HG03103 (cell line): Measurements from ENCODE around the gene MCF2L2.

Experiments
- ATAC-seq: cut with Tn5 transposase; IDR thresholded peaks from one replicate; pipeline ENCODE4 v1.9.1; 2021; ENCODE audit warnings: low read depth; ENCODE audit not compliant: unreplicated experiment

MCF2L2 gene

GRCh38 chr3:183215591-183216202 is 212.7 kb downstream of the MCF2L2 start:
- ATAC-seq: no peak

- no peak for ATAC-seq
These were observed 214.2 kb downstream of the MCF2L2 start for GRCh38 chr3:183214277-183214612.

- no peak for ATAC-seq
These were observed 214.8 kb downstream of the MCF2L2 start for GRCh38 chr3:183213415-183214276.

GRCh38 chr3:183212565-183212964 is 215.9 kb downstream of the MCF2L2 start:
- no peak for ATAC-seq

- ATAC-seq: no peak
These were observed 216.3 kb downstream of the MCF2L2 start for GRCh38 chr3:183212096-183212495.

- no peak for ATAC-seq
These were observed 217.1 kb downstream of the MCF2L2 start for GRCh38 chr3:183211352-183211751.

GRCh38 chr3:183210862-183211341 is 217.5 kb downstream of the MCF2L2 start:
- no peak for ATAC-seq

- no peak for ATAC-seq
These were observed 218.1 kb downstream of the MCF2L2 start for GRCh38 chr3:183210341-183210740.

GRCh38 chr3:183208800-183209199 is 219.6 kb downstream of the MCF2L2 start:
- no peak for ATAC-seq

- ATAC-seq: no peak
These were observed 220.2 kb downstream of the MCF2L2 start for GRCh38 chr3:183208260-183208659.

- ATAC-seq: no peak
These were observed 224.7 kb downstream of the MCF2L2 start for GRCh38 chr3:183203670-183204069.

GRCh38 chr3:183202004-183202722 is 226.3 kb downstream of the MCF2L2 start:
- no peak for ATAC-seq

- no peak for ATAC-seq
These were observed 229.5 kb downstream of the MCF2L2 start for GRCh38 chr3:183198939-183199338.

GRCh38 chr3:183197734-183198133 is 230.7 kb downstream of the MCF2L2 start:
- no peak for ATAC-seq

- ATAC-seq: no peak
These were observed 233.2 kb downstream of the MCF2L2 start for GRCh38 chr3:183195266-183195665.

- no peak for ATAC-seq
These were observed 234.4 kb downstream of the MCF2L2 start for GRCh38 chr3:183193762-183194689.

GRCh38 chr3:183192650-183193300 is 235.6 kb downstream of the MCF2L2 start:
- no peak for ATAC-seq

GRCh38 chr3:183189641-183190040 is 238.8 kb downstream of the MCF2L2 start:
- no peak for ATAC-seq

GRCh38 chr3:183188895-183189462 is 239.4 kb downstream of the MCF2L2 start:
- ATAC-seq: no peak
